ENCODE results near the gene HACD4. TPM values are rescaled to one million over a fixed set of nuclear protein-coding genes. Genes with fewer than 3 reads are reported as not detected.

HACD4 gene
- total RNA-seq, 4 donors from 2014 or later, result under 0.01 to 8.7 (median 2.4) TPM

GRCh38 chr9:21047281-21047691, 15.8 kb upstream of the HACD4 start:
- Histone ChIP-seq H3K27ac (no peak overlapping the region), H3K36me3 (no peaks in the 10 kb centered on the region), H3K4me3 (no peak overlapping the region), H3K4me1 (no peaks in the 10 kb centered on the region), H3K9me3 (no peaks in the 10 kb centered on the region), H3K27me3 (no peaks in the 10 kb centered on the region)
- intact Hi-C loops (cut with DNase I; ENCODE audit: low total_unique reads), result no loop called here
- no peak for DNase-seq
- TF ChIP-seq CTCF (IDR thresholded peaks at IDR 0.05) (no peak), POLR2A (IDR thresholded peaks at IDR 0.05) (no peak)

- H3K4me3 ChIP-seq, result no peak overlapping the region
- no peak for DNase-seq
- H3K4me1 ChIP-seq, result no peaks in the 10 kb centered on the region
- no peaks in the 10 kb centered on the region for H3K36me3 ChIP-seq
- no peaks in the 10 kb centered on the region for H3K27me3 ChIP-seq
- no peak for TF ChIP-seq CTCF (IDR thresholded peaks at IDR 0.05)
- no peak for TF ChIP-seq POLR2A (IDR thresholded peaks at IDR 0.05)
- no peaks in the 10 kb centered on the region for H3K9me3 ChIP-seq
- intact Hi-C loops (cut with DNase I; ENCODE audit: low total_unique reads), result no loop called here
- H3K27ac ChIP-seq, result no peak overlapping the region
Measured at GRCh38 chr9:21043841-21044240, 12.4 kb upstream of the HACD4 start.

- intact Hi-C loops (cut with DNase I; ENCODE audit: low total_unique reads), result no loop called here
- H3K27ac ChIP-seq, result no peak overlapping the region
- DNase-seq, result no peak
- H3K9me3 ChIP-seq, result no peaks in the 10 kb centered on the region
- H3K4me3 ChIP-seq, result no peak overlapping the region
- TF ChIP-seq CTCF (IDR thresholded peaks at IDR 0.05) (no peak), POLR2A (IDR thresholded peaks at IDR 0.05) (no peak)
- H3K36me3 ChIP-seq, result no peaks in the 10 kb centered on the region
- H3K4me1 ChIP-seq, result no peaks in the 10 kb centered on the region
- no peaks in the 10 kb centered on the region for H3K27me3 ChIP-seq
Measured at GRCh38 chr9:21042466-21042865, 11.0 kb upstream of the HACD4 start.

- intact Hi-C loops (cut with DNase I; ENCODE audit: low total_unique reads), result no loop called here
- H3K4me1 ChIP-seq, result no peaks in the 10 kb centered on the region
- no peaks in the 10 kb centered on the region for H3K27me3 ChIP-seq
- DNase-seq, result no peak
- no peak overlapping the region for H3K27ac ChIP-seq
- TF ChIP-seq POLR2A (IDR thresholded peaks at IDR 0.05), result no peak
- no peak for TF ChIP-seq CTCF (IDR thresholded peaks at IDR 0.05)
- no peaks in the 10 kb centered on the region for H3K36me3 ChIP-seq
- H3K4me3 ChIP-seq, result no peak overlapping the region
- H3K9me3 ChIP-seq, result no peaks in the 10 kb centered on the region
Measured at GRCh38 chr9:21039302-21039701, 7.9 kb upstream of the HACD4 start.

- H3K4me1 ChIP-seq, result no peaks in the 10 kb centered on the region
- H3K36me3 ChIP-seq, result no peaks in the 10 kb centered on the region
- intact Hi-C loops (cut with DNase I; ENCODE audit: low total_unique reads), result no loop called here
- DNase-seq, result no peak
- no peaks in the 10 kb centered on the region for H3K9me3 ChIP-seq
- H3K27ac ChIP-seq, result no peak overlapping the region
- no peaks in the 10 kb centered on the region for H3K27me3 ChIP-seq
- no peak overlapping the region for H3K4me3 ChIP-seq
- TF ChIP-seq POLR2A (IDR thresholded peaks at IDR 0.05) (no peak), CTCF (IDR thresholded peaks at IDR 0.05) (no peak)
Measured at GRCh38 chr9:21037278-21037677, 5.8 kb upstream of the HACD4 start.
